ENCODE results near the gene CATSPER3.

DNA sequence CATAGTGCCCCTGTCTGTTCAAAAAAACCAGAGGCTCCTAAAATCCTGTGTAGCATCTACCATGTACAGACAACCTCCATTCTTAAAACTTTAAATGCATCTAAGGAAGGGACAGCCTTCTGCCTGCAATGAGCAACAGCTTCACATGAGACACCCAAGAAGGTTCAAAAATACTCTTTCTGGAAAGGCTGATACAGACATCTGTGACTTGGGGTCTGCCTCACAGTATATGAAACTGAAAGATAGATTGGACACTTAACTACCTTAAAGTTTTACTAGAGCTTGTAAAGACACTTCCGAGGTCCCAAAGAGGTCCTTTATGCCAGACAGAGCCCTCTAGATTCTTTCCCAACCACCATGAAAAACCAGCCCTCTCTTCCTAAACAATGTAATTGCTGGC, 28.2 kb upstream of the CATSPER3 start:
- TF ChIP-seq, protein P1, sequence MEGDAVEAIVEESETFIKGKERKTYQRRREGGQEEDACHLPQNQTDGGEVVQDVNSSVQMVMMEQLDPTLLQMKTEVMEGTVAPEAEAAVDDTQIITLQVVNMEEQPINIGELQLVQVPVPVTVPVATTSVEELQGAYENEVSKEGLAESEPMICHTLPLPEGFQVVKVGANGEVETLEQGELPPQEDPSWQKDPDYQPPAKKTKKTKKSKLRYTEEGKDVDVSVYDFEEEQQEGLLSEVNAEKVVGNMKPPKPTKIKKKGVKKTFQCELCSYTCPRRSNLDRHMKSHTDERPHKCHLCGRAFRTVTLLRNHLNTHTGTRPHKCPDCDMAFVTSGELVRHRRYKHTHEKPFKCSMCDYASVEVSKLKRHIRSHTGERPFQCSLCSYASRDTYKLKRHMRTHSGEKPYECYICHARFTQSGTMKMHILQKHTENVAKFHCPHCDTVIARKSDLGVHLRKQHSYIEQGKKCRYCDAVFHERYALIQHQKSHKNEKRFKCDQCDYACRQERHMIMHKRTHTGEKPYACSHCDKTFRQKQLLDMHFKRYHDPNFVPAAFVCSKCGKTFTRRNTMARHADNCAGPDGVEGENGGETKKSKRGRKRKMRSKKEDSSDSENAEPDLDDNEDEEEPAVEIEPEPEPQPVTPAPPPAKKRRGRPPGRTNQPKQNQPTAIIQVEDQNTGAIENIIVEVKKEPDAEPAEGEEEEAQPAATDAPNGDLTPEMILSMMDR (IDR thresholded peaks at IDR 0.05), result no peak
- TF ChIP-seq POLR2A (IDR thresholded peaks at IDR 0.05) (no peak), EP300 (IDR thresholded peaks at IDR 0.05) (no peak), POLR2AphosphoS5 (IDR thresholded peaks at IDR 0.05) (no peak)

Measured in suprapubic skin (tissue), 4 donors.